HG03432 (cell line): ENCODE data around the gene NAP1L4.
"Not testable (repeated sequence)": the region's sequence is repeated elsewhere in the genome, so short reads cannot be mapped to it uniquely, and the experiment has no call there.

ENCODE experiments used
- ATAC-seq: cut with Tn5 transposase; IDR thresholded peaks from one replicate; pipeline ENCODE4 v1.9.1; 2021; ENCODE audit warnings: mild to moderate bottlenecking, moderate library complexity; ENCODE audit not compliant: unreplicated experiment

The NAP1L4 gene

DNA sequence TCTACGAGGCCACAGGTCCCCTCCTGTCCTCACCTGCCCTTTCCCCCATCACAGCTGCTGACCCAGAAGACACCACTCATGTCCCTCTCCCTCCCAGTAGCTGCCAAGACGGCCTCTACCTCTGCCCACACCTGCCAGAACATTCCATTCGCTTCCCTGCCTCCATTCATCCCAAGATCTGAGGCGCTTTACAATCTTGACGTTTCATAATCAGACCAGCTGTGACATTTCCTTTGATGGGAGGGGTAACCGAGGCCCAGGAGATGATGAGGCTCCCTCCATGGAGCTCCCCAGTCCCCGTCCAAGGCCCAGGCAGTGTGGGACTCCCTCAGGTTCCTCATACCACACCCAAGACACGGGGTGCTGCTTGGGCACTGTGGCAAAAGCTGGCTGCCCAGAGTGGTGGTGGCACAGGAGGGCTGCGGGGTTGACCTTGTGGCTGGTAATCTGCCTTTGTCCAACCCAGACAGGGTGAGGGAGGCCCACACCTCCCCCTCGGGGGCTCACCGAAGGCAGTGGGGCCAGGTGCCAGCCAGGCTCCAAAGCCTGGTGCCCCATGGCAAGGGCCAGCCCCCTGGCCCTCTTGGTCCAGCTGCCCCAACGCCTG lies 80.2 kb downstream of the NAP1L4 start:
- no peak for ATAC-seq

DNA sequence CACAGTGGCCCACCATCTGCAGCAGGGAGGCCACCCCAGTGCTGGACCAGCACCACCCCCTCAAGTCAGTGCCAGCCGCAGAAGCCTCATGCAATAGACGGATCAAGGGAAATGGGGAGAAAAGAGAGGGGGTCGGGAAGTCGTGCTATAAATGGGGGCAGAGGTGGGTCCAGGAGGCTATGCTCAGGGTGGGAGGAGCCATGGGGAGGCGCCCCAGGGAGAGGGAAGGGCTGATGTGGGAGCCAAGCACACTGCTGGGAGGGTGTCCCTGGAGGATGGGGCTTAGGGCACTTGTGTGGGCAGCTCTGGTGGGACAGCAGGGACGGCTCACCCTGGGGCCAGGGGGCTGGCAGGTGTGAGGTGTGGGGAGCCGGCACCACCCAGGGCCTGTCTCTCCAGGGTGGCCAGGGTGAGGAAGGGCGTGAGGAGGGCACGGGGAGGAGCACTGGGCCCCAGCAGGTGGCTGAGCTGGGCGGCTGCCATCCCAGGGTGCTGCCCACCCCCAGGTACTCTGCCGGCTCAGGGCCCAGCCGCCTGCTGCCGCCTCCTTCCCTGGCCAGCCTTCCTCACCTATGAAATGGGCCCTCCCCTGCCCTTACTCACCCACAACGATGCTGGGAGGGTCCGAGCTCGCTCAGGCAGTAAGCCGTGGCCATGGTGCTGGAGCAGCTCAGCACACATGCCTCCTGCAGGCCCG lies 80.9 kb downstream of the NAP1L4 start:
- ATAC-seq = no peak

DNA sequence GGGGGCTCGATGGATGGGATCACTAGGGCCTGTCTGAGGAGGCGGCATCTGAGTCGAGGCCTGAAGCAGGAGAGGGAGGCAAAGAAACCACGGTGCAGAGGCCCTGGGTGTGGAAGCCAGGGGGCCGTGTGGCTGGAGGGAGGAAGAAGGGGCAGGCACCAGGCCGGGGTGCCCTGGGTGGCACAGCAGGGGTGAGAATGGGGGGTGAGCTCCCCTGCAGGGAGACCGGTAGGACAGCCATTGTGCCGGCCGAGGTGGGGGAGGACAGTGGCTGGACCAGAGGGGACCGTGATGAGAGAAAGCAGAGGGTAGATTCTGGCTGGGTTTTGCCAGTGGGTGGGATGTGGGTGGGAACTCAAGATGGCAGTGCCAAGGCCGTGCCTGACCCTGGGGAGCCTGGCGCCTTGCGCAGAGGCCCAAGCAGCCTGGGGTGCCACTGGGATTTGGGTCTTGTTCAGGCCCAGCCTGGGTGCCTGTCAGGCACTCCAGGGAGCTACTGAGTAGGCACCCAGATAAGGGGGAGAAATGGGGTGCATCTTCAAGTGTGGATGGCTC lies 81.7 kb downstream of the NAP1L4 start:
- ATAC-seq = no peak

DNA sequence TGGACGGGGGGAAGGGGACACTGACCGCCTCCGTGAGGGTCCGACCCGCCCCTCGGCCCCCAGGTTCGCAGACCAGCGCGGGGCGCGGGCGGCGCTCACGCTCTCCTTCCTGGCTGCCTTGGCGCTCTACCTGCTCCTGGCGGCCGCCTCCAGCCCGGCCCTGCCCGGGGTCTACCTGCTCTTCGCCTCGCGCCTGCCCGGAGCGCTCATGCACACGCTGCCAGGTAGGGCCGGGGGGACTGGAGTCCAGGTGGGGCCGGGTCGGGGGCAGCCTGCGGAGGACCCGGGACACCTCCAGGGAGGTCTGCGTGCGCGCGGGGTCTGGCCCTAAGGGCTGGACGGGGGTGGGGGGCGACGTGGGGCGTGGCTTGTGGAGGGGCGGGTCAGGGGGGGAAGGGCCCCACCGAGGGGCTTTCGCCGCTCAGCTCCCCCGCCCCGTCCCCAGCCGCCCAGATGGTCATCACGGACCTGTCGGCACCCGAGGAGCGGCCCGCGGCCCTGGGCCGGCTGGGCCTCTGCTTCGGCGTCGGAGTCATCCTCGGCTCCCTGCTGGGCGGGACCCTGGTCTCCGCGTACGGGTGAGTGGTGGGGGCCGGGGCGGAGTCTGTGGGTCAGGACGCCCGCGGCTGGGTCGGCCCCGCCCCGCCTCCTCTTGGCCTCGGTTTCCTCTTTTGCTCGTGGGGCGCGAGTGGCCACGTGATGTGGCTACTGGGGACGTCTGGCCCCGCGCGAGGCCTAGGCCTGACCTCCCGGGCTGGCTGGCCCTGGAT lies 82.8 kb downstream of the NAP1L4 start:
- ATAC-seq = no peak

DNA sequence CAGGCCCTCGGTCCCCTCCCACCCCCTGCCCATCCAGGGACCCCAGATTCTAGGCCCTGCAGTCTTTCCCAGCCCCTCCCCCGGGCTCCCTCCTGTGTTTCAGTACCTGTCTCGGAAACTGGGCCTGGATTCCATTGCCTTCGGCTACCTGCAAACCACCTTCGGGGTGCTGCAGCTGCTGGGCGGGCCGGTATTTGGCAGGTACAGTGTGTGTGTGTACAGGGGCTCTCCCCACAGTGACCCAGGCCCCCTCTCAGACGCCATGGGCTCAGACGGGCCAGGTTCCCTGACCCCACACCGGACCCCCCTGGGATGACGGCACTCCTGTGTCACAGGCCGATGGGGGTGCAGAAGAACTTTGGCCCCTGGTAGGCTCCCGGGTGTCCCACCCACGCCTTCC lies 84.0 kb downstream of the NAP1L4 start:
- no peak for ATAC-seq

DNA sequence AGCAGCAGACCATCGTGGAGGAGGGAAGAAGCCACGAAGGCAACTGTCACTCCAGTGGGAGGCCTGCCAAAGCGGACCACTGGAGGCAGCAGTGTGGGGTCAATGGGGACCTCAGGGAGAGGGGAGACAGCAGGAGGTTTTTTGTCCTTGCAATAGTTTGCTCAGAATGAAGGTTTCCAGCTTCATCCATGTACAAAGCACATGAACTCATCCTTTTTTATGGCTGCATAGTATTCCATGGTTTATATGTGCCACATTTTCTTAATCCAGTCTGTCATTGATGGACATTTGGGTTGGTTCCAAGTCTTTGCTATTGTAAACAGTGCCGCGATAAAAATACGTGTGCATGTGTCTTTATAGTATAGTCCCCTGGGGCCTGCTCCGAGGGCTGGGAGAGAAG lies 86.8 kb downstream of the NAP1L4 start:
- ATAC-seq = not testable (repeated sequence)

DNA sequence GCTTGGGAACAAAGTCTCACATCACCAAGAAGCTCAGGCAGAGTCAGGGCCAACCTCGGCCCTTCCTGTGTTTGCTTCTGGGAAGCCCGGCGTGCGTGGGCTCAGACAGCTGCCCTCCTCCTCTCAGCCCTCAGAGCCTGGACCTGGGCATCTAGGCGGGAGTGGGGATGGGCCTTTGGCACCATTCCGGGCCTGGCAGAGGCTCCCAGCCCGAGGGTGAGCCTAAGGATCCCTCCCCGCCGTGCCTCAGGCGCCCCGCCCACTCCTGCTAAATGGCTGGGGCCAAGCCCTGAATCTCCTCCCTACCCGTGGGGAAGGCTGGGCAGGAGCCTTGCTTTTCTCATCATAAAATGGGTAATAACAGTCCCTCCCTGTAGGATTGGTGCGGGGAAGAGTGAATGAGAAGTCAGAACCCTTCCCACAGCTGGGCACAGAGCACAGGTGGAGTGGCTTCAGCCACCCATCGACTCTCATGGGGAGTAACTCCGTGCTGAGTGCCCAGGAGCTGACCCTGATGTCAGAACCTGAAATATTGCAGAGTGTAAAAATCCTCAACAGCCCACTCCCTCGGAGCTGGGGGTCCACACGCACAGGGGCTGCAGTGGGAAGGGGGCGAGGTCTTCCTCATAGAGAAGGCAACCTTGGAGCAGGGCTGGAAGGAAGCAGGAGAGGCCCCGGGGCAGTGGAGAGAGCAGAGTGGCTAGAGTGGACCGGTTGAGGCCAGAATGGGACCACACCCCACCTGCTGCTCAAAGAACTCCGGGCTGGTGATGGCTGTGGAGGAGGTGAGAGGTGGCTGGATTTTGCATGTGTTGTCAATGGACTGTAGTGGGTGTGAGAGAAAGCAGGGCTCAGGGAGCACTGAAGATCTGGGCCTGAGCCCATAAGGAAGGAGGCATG lies 87.7 kb downstream of the NAP1L4 start:
- ATAC-seq = no peak

DNA sequence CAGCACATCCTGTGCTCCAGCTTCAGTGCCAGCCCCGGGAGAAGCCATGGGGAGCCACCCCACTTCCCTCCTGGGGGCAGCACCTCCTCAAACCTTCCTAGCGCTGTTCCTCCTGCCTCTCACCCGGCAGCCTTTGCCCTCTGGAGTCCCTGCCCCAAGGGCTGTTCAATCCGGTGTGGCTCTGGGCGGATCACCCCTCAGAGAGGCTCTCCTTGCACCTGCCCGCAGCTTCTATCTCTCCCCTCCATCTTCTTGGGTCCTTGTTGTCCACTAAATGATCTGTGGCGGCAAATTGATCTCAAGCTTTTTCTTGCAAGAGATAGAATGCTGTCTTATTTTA lies 88.5 kb downstream of the NAP1L4 start:
- no peak for ATAC-seq

DNA sequence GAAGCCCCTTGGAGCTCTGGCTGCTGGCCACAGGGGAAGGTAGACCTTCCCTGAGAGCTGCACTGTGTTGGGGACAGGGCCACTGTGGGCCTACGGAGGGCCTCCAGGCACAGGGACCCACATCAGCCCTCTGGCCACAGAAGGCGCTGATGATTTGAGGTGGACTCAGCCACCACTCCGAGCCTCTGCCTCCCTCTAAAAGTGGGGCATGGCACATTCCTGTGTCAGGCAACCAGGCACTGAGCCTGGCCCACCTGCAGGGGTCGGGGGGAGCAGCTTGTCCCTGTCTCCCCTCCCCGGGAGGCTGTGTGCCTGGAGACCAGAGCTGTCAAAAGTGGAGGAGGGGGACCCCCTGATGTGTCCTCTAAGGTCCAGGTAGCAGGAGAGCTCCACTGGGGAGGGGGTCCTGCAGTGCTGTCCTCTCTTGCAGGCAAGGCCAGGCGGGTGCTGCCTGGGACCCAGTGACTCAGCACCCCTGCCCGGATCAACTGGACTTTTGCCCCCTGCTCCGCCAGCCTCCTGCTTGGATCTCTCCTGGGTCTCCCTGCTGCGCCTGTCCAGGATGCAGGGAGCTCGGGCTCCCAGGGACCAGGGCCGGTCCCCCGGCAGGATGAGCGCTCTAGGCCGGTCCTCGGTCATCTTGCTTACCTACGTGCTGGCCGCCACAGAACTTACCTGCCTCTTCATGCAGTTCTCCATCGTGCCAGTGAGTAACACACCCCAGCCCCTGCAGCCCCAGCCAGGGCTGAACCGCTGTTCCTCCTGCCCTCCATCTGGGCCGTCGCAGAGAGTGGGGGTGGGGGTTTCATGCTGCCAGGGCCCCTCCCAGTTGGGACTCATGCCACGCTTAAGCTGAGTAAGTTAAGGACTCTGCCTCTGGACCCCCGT lies 89.1 kb downstream of the NAP1L4 start:
- ATAC-seq = no peak

DNA sequence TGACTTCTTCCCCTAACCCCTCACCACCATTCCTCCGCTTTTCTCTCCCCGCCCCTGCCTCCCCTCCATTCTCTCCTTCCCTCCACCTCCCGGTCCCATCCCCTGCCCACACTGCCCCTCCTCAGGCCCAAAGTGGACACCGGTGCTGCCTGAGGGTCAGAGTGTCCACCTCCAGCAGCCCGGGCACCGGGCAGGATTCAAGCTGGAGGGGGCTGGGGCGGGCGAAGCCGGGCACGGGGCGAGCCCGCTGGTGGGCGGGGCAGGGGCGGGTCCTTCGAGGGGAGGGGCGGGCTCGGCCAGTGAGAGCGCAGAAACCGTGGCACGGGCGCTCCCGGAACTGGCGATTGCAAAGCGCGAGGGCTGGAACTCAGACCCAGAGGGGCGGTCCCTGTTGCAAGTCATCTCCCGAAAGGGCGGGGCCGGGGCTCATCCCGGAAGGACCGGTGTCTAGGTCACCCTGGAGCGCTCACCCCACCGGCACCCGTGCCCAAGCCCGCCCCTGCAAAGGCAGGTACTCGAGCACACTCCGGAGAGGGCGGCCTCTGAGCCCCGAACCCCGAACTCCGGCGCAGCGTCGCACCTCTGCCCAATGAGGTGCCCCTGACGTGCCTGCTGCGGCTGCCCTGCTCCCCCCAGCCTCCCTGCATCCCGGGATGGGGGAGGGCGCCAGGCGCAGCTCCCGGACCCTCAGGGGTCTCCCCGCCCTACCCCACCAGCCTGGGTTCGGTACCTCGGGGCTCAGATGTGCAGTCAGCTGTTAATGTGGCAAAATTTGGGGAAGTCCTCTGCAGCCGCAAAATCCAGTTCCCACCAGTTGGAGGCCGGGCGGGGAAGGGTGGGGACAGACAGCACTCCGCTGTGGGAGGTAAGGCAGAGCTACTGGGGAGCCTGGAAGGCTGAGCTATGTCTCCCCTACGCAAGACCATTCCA lies 90.0 kb downstream of the NAP1L4 start:
- ATAC-seq = peak; percentile 94

DNA sequence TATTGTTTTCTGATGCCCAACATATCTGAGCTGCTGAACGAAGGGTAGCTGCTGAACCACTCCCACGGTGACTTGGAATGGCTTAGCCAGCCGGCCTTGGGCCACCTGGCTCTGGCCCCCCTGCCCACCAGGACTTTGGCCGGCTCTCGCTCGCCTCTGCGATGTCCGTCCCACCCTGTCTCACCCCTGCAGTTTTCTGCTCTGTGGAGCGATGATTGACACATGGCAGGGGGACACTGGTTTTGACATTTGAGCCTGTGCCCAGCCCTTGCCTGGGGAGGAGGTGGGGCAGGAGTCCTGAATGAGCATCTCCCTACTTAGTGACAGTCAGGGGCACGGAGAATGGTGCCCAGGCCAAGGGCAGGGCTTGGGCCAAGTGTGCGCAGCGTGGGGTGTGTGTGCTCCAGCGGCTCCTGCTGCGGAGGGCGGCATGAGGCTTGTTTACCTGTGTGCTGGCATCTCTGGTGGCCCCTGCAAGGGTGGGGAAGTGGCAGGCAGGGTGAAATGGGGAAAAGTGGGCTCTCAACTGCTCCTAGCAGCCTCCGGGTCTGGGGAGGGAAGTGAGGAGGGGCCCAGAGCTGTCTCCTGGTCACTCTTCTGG lies 90.8 kb downstream of the NAP1L4 start:
- ATAC-seq = no peak

DNA sequence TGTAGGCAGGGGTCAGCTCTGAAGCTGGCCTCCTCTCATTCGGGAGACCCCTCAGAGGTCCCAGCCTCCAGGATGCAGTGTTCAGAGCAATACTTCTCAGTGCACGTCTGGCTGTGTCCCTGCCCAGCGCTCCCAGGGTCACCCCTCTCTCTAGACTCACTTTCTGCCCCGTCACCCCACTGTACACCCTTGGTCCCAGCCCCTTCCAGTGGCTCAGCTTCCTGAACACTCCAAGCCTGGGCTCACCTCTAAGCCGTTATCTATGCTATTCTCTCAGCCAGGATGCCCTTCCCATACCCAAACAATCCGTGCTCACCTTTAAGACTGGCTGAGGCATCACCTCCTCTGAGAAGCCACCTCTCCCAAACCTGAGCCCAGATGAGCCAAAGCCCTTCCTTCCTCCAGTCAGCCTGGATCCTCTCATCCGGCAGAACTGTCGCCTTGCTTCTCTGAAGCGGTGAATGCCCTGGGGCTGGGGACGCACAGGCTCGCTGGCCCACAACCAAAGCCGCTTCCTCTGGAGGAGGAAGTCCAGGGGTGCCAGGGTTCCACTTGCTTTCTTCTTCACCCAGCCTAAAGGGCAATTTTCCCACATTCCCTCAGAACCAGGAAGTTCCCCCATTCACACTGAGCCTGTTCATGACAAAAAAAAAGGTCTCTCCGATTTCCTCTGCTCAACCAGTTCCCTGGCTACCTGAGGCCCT lies 92.9 kb downstream of the NAP1L4 start:
- no peak for ATAC-seq

DNA sequence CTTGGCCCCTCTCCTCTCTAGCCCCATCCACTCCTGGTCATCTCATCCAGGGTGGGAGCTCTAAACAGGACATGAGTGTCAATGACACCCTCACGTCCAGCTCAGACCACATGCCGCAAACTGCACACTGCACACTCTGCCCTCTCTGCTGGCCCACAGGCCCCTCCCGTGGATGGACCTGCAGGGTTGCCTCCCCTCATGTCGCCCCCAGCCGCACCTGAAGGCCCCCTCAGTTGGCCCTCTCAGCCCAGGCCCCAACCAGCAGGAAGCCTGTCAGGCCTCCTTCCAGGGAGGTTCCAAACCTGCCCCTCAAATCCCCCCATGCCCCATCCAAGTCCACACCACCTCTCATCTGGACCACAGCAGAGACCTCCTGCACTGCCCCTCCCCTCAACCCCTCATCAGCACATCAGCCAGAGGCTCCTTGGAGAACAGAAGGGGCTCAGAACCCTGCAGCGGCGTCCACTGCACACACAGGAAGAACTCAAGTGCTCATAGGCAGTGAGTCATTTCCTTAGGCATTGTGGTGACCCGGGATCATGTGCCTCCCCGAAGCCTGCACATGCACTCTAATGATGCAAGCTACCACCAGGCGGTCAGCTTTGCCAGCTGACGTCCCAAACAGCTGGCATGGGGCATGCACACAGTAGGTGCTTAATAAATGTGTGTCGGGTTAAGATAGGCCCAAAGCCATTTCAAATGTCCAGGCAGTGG lies 93.6 kb downstream of the NAP1L4 start:
- peak; percentile 34 for ATAC-seq

DNA sequence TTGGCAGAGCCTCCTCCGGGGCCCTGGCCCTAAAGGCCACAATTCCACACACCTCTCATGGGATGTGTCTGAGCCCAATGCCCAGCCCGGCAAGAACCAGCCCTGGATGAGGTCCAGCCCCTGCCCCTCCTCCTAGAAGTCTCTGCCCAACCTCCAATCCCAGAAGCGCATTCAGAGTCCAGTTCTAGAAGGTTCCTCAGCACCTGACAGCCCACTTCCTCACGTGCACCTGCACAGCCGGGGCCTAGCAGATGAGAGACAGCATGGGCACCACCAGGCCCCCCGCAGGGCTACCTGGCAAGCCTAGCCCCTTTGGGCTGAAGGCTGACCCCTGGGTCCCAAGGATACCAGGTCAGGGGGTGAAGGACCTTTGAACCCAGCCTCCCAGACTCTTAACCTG lies 95.1 kb downstream of the NAP1L4 start:
- ATAC-seq = no peak

DNA sequence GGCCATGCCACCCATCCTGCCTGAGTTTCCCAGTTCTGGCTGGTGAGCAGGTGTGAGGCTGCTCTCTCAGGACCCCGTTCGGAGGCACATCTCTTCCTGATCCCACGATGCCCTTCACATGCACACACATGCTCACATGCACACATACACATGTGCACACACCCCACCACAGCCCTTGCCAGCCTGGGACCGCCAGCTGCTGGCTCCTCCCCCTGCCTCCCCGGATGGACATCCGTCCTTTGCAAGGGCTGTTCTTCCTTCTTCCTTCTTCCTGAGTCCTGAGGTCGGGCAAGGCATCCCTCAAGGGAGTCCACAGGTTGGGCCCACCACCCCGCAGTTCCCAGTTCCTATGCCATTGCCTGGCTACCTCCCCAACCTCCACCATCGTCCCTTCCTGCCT lies 96.1 kb downstream of the NAP1L4 start:
- no peak for ATAC-seq
